Osteocyte (in vitro differentiated cells): ENCODE measurements around the gene NECAP2. TPM values are rescaled to one million over a fixed set of nuclear protein-coding genes. Genes with fewer than 3 reads are reported as not detected.

Source experiments
- DNase-seq: peaks from one replicate; pipeline ENCODE4 v3.0.0; 2021; ENCODE audit warnings: mixed read lengths; ENCODE audit not compliant: unreplicated experiment; ENCODE audit errors: extremely low spot score
- H3K27ac Mint-ChIP-seq: one replicate; pipeline ENCODE4 v1.8.0; 2021; ENCODE audit warnings: mild to moderate bottlenecking, mixed read lengths; ENCODE audit not compliant: unreplicated experiment
- H3K27me3 Mint-ChIP-seq: one replicate; pipeline ENCODE4 v1.8.0; 2021; ENCODE audit warnings: mixed read lengths; ENCODE audit not compliant: unreplicated experiment
- H3K36me3 Mint-ChIP-seq: one replicate; pipeline ENCODE4 v1.8.0; 2021; ENCODE audit warnings: mixed read lengths; ENCODE audit not compliant: unreplicated experiment
- H3K4me1 Mint-ChIP-seq: one replicate; pipeline ENCODE4 v1.8.0; 2021; ENCODE audit warnings: mixed read lengths; ENCODE audit not compliant: unreplicated experiment
- H3K4me3 Mint-ChIP-seq: one replicate; pipeline ENCODE4 v1.8.0; 2021; ENCODE audit warnings: mild to moderate bottlenecking, moderate library complexity, mixed read lengths; ENCODE audit not compliant: unreplicated experiment
- H3K9me3 Mint-ChIP-seq: one replicate; pipeline ENCODE4 v1.8.0; 2021; ENCODE audit warnings: mixed read lengths; ENCODE audit not compliant: unreplicated experiment
- CTCF ChIP-seq: fragments of 200-600 bp; sonication (generic); IDR thresholded peaks from 2 replicates; pipeline ENCODE4 v1.5.0; 2021; ENCODE audit warnings: antibody characterized with exemption, mild to moderate bottlenecking, moderate library complexity
- total RNA-seq: library from RNA; stranded (reverse); gene quantifications from 2 replicates; pipeline ENCODE4 v1.2.1, GENCODE V29; 2021

The NECAP2 gene
- total RNA-seq, 1 donor from 2014 or later: 62.0 TPM

GRCh38 chr1:16436946-16437474, 3.5 kb upstream of the NECAP2 start, which contains the start of gene SPATA21:
Gene SPATA21 (minus strand): TSS chr1:16437424. CDS start chr1:16431371, 6,053 bp downstream.
- Mint-ChIP-seq H3K9me3 (no peaks in the 10 kb centered on the region), H3K27me3 (peaks cover 2% of the 10 kb centered on the region), H3K27ac (no peak within 1 kb of the TSS), H3K4me3 (no peak within 1 kb of the TSS), H3K36me3 (no peaks in the 10 kb centered on the region), H3K4me1 (peaks cover 15% of the 10 kb centered on the region)
- DNase-seq: no peak
- no peak for TF ChIP-seq CTCF

GRCh38 chr1:16438516-16438915, 2.0 kb upstream of the NECAP2 start:
- no peak for DNase-seq
- peaks cover 19% of the 10 kb centered on the region for H3K4me1 Mint-ChIP-seq
- H3K4me3 Mint-ChIP-seq: no peak overlapping the region
- H3K27ac Mint-ChIP-seq: no peak overlapping the region
- H3K27me3 Mint-ChIP-seq: no peaks in the 10 kb centered on the region
- H3K36me3 Mint-ChIP-seq: no peaks in the 10 kb centered on the region
- TF ChIP-seq CTCF: no peak
- H3K9me3 Mint-ChIP-seq: no peaks in the 10 kb centered on the region

GRCh38 chr1:16438924-16439323, 1.6 kb upstream of the NECAP2 start:
- no peak for DNase-seq
- TF ChIP-seq CTCF: no peak
- Mint-ChIP-seq H3K4me1 (peaks cover 21% of the 10 kb centered on the region), H3K4me3 (no peak overlapping the region), H3K36me3 (peaks cover under 1% of the 10 kb centered on the region), H3K27me3 (no peaks in the 10 kb centered on the region), H3K27ac (no peak overlapping the region), H3K9me3 (no peaks in the 10 kb centered on the region)

- no peaks in the 10 kb centered on the region for H3K9me3 Mint-ChIP-seq
- no peaks in the 10 kb centered on the region for H3K27me3 Mint-ChIP-seq
- peaks cover 7% of the 10 kb centered on the region for H3K36me3 Mint-ChIP-seq
- no peak for DNase-seq
- H3K4me1 Mint-ChIP-seq: peaks cover 21% of the 10 kb centered on the region
- no peak for TF ChIP-seq CTCF
- H3K4me3 Mint-ChIP-seq: peak overlapping the region; percentile 82
- H3K27ac Mint-ChIP-seq: peak overlapping the region; percentile 89
These were observed 424 bp upstream of the NECAP2 start for GRCh38 chr1:16440131-16440469.

- peak overlapping the region; percentile 82 for H3K4me3 Mint-ChIP-seq
- peaks cover 21% of the 10 kb centered on the region for H3K4me1 Mint-ChIP-seq
- no peak for TF ChIP-seq CTCF
- H3K9me3 Mint-ChIP-seq: no peaks in the 10 kb centered on the region
- peaks cover 9% of the 10 kb centered on the region for H3K36me3 Mint-ChIP-seq
- peak overlapping the region; percentile 89 for H3K27ac Mint-ChIP-seq
- no peak for DNase-seq
- no peaks in the 10 kb centered on the region for H3K27me3 Mint-ChIP-seq
These were observed 750 bp downstream of the NECAP2 start for GRCh38 chr1:16441282-16441665.
